Measurements from ENCODE around the gene ADPRHL1.

Gene ADPRHL1

GRCh38 chr13:113411216-113412023 is 41.9 kb downstream of the ADPRHL1 start:
- TF ChIP-seq CTCF (IDR thresholded peaks at IDR 0.05): no peak
- Histone ChIP-seq H3K36me3 (no peaks in the 10 kb centered on the region), H3K4me3 (ENCODE audit: low read depth in 1 of 2, low read length in 1 of 2) (no peak overlapping the region), H3K27ac (no peak overlapping the region), H3K27me3 (peaks cover 22% of the 10 kb centered on the region), H3K4me1 (ENCODE audit: control insufficient read depth in 1 of 2, insufficient read depth in 1 of 2, low read depth in 1 of 2, low read length in 1 of 2) (peaks cover 4 to 14% of the 10 kb centered on the region in 2 experiments), H3K9me3 (no peaks in the 10 kb centered on the region)

GRCh38 chr13:113410472-113411201 is 42.7 kb downstream of the ADPRHL1 start:
- Histone ChIP-seq H3K9me3 (no peaks in the 10 kb centered on the region), H3K36me3 (no peaks in the 10 kb centered on the region), H3K27me3 (peaks cover 19% of the 10 kb centered on the region), H3K4me3 (ENCODE audit: low read depth in 1 of 2, low read length in 1 of 2) (peak overlapping the region in 1 of 2 experiments; percentile 50), H3K4me1 (ENCODE audit: control insufficient read depth in 1 of 2, insufficient read depth in 1 of 2, low read depth in 1 of 2, low read length in 1 of 2) (peaks cover 4 to 14% of the 10 kb centered on the region in 2 experiments), H3K27ac (no peak overlapping the region)
- TF ChIP-seq CTCF (IDR thresholded peaks at IDR 0.05): no peak

GRCh38 chr13:113408562-113408961 is 44.7 kb downstream of the ADPRHL1 start:
- peaks cover 19% of the 10 kb centered on the region for H3K27me3 ChIP-seq

DNA sequence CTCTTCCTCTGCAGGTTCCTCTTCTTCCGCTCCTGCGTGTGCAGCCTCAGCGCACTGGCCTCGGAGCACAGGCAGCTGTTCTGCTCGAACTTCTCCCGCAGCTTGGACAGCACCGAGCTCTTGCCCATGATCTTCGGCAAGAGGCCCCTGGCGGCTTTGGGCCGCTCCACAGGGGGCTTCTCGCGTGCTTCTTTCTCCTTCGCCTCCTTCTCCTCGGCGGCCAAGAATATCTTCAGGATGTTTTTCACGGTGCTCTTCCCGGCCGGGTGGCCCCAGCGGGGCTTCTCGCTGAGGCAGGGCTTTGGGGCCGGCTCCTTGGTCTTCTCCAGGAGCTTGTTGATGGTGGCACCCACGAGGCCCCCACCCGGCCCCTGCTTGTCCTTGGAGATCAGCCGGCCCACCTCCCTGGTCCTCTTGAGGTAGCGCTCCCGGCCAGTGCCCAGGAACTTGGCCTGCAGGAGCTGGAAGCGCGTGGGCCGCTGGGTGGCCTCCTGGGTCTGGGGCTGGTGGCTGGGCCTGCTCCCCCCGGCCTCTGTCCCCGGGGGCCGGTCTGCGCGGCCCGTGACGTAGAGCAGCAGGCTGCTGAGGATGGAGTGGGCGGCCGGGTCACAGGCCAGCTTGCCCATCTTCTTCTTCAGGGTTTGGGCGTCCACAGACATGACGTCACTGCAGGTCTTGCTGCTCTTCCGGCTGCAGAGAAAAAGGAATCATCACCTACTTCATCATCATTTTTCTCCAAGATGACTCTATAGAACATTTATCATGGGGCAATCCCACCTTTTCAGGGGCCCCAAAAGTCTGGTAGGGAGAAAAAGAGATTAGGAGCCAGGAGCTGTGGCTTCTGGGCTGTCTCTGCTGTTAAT is 45.5 kb downstream of the ADPRHL1 start:
- Histone ChIP-seq H3K36me3 (no peaks in the 10 kb centered on the region), H3K4me1 (ENCODE audit: control insufficient read depth in 1 of 2, insufficient read depth in 1 of 2, low read depth in 1 of 2, low read length in 1 of 2) (peaks cover 4 to 14% of the 10 kb centered on the region in 2 experiments), H3K9me3 (no peaks in the 10 kb centered on the region), H3K4me3 (ENCODE audit: low read depth in 1 of 2, low read length in 1 of 2) (no peak overlapping the region), H3K27ac (no peak overlapping the region), H3K27me3 (peaks cover 19% of the 10 kb centered on the region)
- TF ChIP-seq CTCF (IDR thresholded peaks at IDR 0.05): no peak

More at GRCh38 chr13:113408562-113408961, 44.7 kb downstream of the ADPRHL1 start:
- no peaks in the 10 kb centered on the region for H3K9me3 ChIP-seq
- H3K27ac ChIP-seq: no peak overlapping the region
- H3K36me3 ChIP-seq: no peaks in the 10 kb centered on the region
- H3K4me1 ChIP-seq (ENCODE audit: control insufficient read depth in 1 of 2, insufficient read depth in 1 of 2, low read depth in 1 of 2, low read length in 1 of 2): peaks cover 4 to 14% of the 10 kb centered on the region in 2 experiments
- TF ChIP-seq CTCF (IDR thresholded peaks at IDR 0.05): no peak
- H3K4me3 ChIP-seq (ENCODE audit: low read depth in 1 of 2, low read length in 1 of 2): no peak overlapping the region

DNA sequence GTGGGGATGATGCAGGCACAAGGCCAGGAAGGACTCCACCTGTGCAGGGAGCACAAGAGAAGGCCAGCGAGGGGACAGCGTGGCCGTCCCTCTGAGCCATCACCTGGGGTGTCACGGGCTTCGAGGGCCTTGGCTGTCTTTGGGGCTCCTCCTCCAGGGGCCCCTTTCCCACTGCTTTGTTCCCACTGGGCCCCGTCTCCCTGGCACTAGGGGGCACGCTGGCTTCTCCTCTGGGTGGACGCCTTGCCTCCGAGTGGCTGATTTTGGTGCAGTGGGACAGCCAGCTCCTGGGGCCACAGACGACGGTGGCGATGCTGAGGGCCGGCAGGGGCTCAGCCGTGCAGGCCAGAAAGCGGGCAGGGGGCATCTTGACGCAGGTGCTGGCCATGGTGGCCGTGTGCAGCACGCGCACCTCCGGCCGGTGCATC is 46.2 kb downstream of the ADPRHL1 start:
- peaks cover 4 to 14% of the 10 kb centered on the region in 2 experiments for H3K4me1 ChIP-seq (ENCODE audit: control insufficient read depth in 1 of 2, insufficient read depth in 1 of 2, low read depth in 1 of 2, low read length in 1 of 2)
- no peaks in the 10 kb centered on the region for H3K36me3 ChIP-seq
- peaks cover 19% of the 10 kb centered on the region for H3K27me3 ChIP-seq
- H3K27ac ChIP-seq: no peak overlapping the region
- H3K4me3 ChIP-seq (ENCODE audit: low read depth in 1 of 2, low read length in 1 of 2): no peak overlapping the region
- H3K9me3 ChIP-seq: no peaks in the 10 kb centered on the region
- no peak for TF ChIP-seq CTCF (IDR thresholded peaks at IDR 0.05)

Measured in neutrophil (primary cell).